ENCODE measurements around the gene TOPBP1.

TOPBP1 gene

GRCh38 chr3:133592843-133593242 lies 68.9 kb downstream of the TOPBP1 start:
- no peak for DNase-seq (ENCODE audit: extremely low read depth, low read depth)
- no peak for TF ChIP-seq CTCF (IDR thresholded peaks at IDR 0.05; ENCODE audit: low read depth, low read length)

GRCh38 chr3:133591271-133591742 lies 70.4 kb downstream of the TOPBP1 start:
- no peak for TF ChIP-seq CTCF (IDR thresholded peaks at IDR 0.05; ENCODE audit: low read depth, low read length)
- DNase-seq (ENCODE audit: extremely low read depth, low read depth), result no peak

GRCh38 chr3:133589503-133589902 lies 72.2 kb downstream of the TOPBP1 start:
- DNase-seq (ENCODE audit: extremely low read depth, low read depth), result no peak
- TF ChIP-seq CTCF (IDR thresholded peaks at IDR 0.05; ENCODE audit: low read depth, low read length), result no peak

- DNase-seq (ENCODE audit: extremely low read depth, low read depth), result no peak
- no peak for TF ChIP-seq CTCF (IDR thresholded peaks at IDR 0.05; ENCODE audit: low read depth, low read length)
These were observed 72.8 kb downstream of the TOPBP1 start for GRCh38 chr3:133588784-133589465.

- no peak for TF ChIP-seq CTCF (IDR thresholded peaks at IDR 0.05; ENCODE audit: low read depth, low read length)
- no peak for DNase-seq (ENCODE audit: extremely low read depth, low read depth)
These were observed 73.7 kb downstream of the TOPBP1 start for GRCh38 chr3:133588035-133588434.

GRCh38 chr3:133583396-133583795 lies 78.3 kb downstream of the TOPBP1 start:
- DNase-seq (ENCODE audit: extremely low read depth, low read depth), result no peak
- TF ChIP-seq CTCF (IDR thresholded peaks at IDR 0.05; ENCODE audit: low read depth, low read length), result no peak

- DNase-seq (ENCODE audit: extremely low read depth, low read depth), result no peak
- peak; percentile 59 for TF ChIP-seq CTCF (IDR thresholded peaks at IDR 0.05; ENCODE audit: low read depth, low read length)
These were observed 83.1 kb downstream of the TOPBP1 start for GRCh38 chr3:133578548-133579191.

Measured in AG09319 (cell line).